K562 (cell line): Measurements from ENCODE around the gene CTDSP1. TPM values are rescaled to one million over a fixed set of nuclear protein-coding genes. Genes with fewer than 3 reads are reported as not detected.
A peak's percentile ranks its signal among the peaks of the same experiment; 100 is the strongest.

Experiments
- CHD7 ChIP-seq: fragments of 200-600 bp; sonication (generic); IDR thresholded peaks from one replicate; pipeline ENCODE4 v1.6.1; 2012; ENCODE audit warnings: mild to moderate bottlenecking, low read depth, low read length, inconsistent platforms
- DACH1 ChIP-seq: fragments of 450-650 bp; IDR thresholded peaks from 2 replicates; pipeline ENCODE4 v1.6.1; 2018; ENCODE audit not compliant: partially characterized antibody
- E2F5 ChIP-seq: sonication (generic); formaldehyde crosslinking; IDR thresholded peaks from 2 replicates; pipeline ENCODE4 v1.8.0; 2022; ENCODE audit warnings: mild to moderate bottlenecking, missing genetic modification reagents
- ELF1 ChIP-seq: fragments of 200-800 bp; sonication (Bioruptor generic); IDR thresholded peaks from 2 replicates; pipeline ENCODE4 v1.6.1; 2016; ENCODE audit warnings: missing genetic modification characterization, missing compliant biosample characterization
- FOSL1 ChIP-seq: fragments of 200-800 bp; sonication (Bioruptor generic); conservative IDR thresholded peaks from 2 replicates; pipeline ENCODE4 v1.6.1; 2016; ENCODE audit warnings: missing genetic modification characterization, missing compliant biosample characterization
- HDAC1 ChIP-seq, 2 experiments: fragments of 450-650 bp; IDR thresholded peaks; 2 replicates each; pipeline ENCODE4 v1.6.1; 2016 to 2017; ENCODE audit warnings: inconsistent platforms in 1 of 2, mild to moderate bottlenecking in 1 of 2, moderate library complexity in 1 of 2
- IFI16 ChIP-seq: fragments of 250-450 bp; sonication (Bioruptor Pico); IDR thresholded peaks from 2 replicates; pipeline ENCODE4 v2.1.2; 2022; ENCODE audit warnings: mild to moderate bottlenecking, inconsistent platforms
- LARP7 ChIP-seq: fragments of 450-650 bp; IDR thresholded peaks from 2 replicates; pipeline ENCODE4 v1.6.1; 2016
- MBD1 ChIP-seq: fragments of 250-450 bp; sonication (Bioruptor Pico); IDR thresholded peaks from 2 replicates; pipeline ENCODE4 v1.8.0; 2022; ENCODE audit warnings: inconsistent platforms
- POLR3G ChIP-seq: IDR thresholded peaks from 2 replicates; pipeline ENCODE4 v1.6.1; 2011; ENCODE audit not compliant: insufficient read length, insufficient replicate concordance; ENCODE audit errors: extremely low read depth
- TOE1 ChIP-seq, 2 experiments: fragments of 450-650 bp in 1 of 2; sonication (generic) in 1 of 2; formaldehyde crosslinking in 1 of 2; IDR thresholded peaks; 2 replicates each; pipeline versions ENCODE4 v1.7.1 to v1.8.0; 2016 to 2022; ENCODE audit warnings: borderline replicate concordance in 2 of 2, mild to moderate bottlenecking in 2 of 2, antibody characterized with exemption in 1 of 2, inconsistent platforms in 1 of 2, low read depth in 1 of 2, missing genetic modification reagents in 1 of 2, moderate library complexity in 1 of 2
- ZNF444 ChIP-seq: fragments of 250-450 bp; sonication (Bioruptor Pico); IDR thresholded peaks from 2 replicates; pipeline ENCODE4 v1.4.0; 2020; ENCODE audit warnings: mild to moderate bottlenecking, moderate library complexity
- polyA plus RNA-seq, 8 experiments: library from polyadenylated mRNA; depleted of rRNA in 4 of 8; stranded (reverse) in 5 of 8; unstranded in 3 of 8; fragments of >200 nt; fragmentation: Nextera tagmentation in 2 of 8; fragmentation: Illumina TruSeq in 1 of 8; extraction: Ambion mirVana in 2 of 8; extraction: Trizol in 1 of 8; gene quantifications; 2 replicates each; pipeline versions ENCODE4 v1.2.1 to v1.2.3, GENCODE V29; 2011 to 2014; ENCODE audit warnings: inconsistent platforms in 1 of 8, missing spikeins in 1 of 8
- total RNA-seq, 7 experiments: library from RNA; depleted of rRNA in 6 of 7; stranded (reverse); fragments of >200 nt in 6 of 7; fragmentation: Illumina TruSeq in 2 of 7; extraction: Trizol in 2 of 7; gene quantifications; 2 replicates each; pipeline versions ENCODE4 v1.2.1 to v1.2.3, GENCODE V29; 2011 to 2021; ENCODE audit warnings: low replicate concordance in 1 of 7

Gene CTDSP1
- total and polyA plus RNA-seq, 9 of the 15 experiments (the other 6 are each of a cell fraction or from before 2014, with no cell fraction given): 2.4 to 74.8 (median 45.8) TPM

- no peak for TF ChIP-seq CHD7
- TF ChIP-seq DACH1: no peak
- no peak for TF ChIP-seq ZNF444 (CRISPR knock-in tag)
- no peak for TF ChIP-seq POLR3G
- no peak for TF ChIP-seq FOSL1 (tag)
- TF ChIP-seq LARP7: no peak
- no peak for TF ChIP-seq E2F5
- TF ChIP-seq MBD1 (CRISPR knock-in tag): no peak
- TF ChIP-seq IFI16 (CRISPR knock-in tag): no peak
- no peak for TF ChIP-seq HDAC1 (IDR thresholded peaks at IDR 0.05)
- peak; percentile 65; the same call in 1 of the 2 replicates for TF ChIP-seq ELF1 (tag)
- no peak; the same call in 1 of the 2 replicates for TF ChIP-seq TOE1 (IDR thresholded peaks at IDR 0.05; ENCODE audit: borderline replicate concordance)
- no peak for TF ChIP-seq TOE1 (CRISPR knock-in tag; IDR thresholded peaks at IDR 0.05; ENCODE audit: borderline replicate concordance, low read depth)
Measured at GRCh38 chr2:218406209-218406948, 6.7 kb downstream of the CTDSP1 start (continued).
